HG03460 (cell line): ENCODE results near the gene OSGEPL1.
"Not testable (repeated sequence)": the region's sequence is repeated elsewhere in the genome, so short reads cannot be mapped to it uniquely, and the experiment has no call there.

Experiments used
- ATAC-seq: cut with Tn5 transposase; IDR thresholded peaks from one replicate; pipeline ENCODE4 v1.9.1; 2021; ENCODE audit not compliant: unreplicated experiment

Gene OSGEPL1, protein sequence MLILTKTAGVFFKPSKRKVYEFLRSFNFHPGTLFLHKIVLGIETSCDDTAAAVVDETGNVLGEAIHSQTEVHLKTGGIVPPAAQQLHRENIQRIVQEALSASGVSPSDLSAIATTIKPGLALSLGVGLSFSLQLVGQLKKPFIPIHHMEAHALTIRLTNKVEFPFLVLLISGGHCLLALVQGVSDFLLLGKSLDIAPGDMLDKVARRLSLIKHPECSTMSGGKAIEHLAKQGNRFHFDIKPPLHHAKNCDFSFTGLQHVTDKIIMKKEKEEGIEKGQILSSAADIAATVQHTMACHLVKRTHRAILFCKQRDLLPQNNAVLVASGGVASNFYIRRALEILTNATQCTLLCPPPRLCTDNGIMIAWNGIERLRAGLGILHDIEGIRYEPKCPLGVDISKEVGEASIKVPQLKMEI

DNA sequence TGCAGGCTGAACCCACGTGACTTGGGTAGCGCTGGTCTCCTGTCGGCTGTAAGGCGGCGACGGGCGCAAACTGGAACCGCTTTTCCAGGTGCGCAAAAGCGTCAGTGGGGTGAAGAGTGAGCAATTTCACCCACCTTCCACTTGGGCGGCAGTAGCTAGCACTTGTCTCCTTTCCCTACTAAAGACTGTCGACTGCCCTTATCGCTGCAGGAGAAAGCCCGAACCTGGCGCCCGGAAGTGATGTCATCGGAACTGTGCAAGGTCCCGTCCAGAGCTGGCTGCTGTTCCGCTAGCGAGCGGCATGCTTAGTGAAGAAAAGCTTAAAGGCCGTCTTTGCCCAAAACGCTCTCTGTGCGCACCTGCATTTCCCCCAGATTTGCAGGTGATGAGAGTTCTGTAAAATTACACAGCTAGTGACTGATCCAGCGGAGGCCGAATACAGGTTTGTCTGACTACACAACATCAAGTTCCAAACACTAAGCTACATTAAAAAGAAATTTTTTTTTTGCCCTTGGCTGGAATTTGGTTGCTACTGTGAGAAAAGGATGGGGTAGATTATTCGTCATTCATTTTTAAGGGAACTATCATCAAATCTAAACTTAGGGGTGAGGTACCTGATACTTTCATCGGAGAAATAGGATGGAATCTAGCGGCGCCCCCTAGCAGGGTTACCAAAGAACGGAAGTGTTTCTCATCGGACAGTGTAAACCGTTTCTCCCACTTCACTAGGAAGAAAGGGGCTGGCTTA, at the start of gene OSGEPL1:
Gene OSGEPL1 (minus strand): TSS at position 242 of the 748 bp plus-strand sequence. CDS start 1,152 bp downstream, outside the sequence.
- ATAC-seq = peak; percentile 96

DNA sequence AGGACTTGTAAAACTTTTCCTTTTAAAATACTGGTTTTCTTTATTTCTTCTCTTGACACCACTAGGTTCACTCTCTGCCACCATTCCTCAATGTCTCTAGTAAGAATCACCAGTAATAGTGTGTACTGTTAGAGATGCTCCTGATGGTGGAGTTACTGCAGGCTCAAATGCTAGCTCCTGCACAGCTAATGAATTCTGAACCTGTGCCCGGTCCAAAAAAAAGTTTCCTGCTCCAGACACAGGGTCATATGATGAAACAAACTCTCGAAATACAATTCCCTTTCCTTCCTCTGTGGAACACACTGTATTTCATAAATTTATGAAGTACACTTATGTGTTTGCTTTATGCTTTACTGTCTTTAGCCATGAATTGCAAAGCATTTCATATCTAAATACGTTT, 40.8 kb upstream of the OSGEPL1 start:
- ATAC-seq = no peak

DNA sequence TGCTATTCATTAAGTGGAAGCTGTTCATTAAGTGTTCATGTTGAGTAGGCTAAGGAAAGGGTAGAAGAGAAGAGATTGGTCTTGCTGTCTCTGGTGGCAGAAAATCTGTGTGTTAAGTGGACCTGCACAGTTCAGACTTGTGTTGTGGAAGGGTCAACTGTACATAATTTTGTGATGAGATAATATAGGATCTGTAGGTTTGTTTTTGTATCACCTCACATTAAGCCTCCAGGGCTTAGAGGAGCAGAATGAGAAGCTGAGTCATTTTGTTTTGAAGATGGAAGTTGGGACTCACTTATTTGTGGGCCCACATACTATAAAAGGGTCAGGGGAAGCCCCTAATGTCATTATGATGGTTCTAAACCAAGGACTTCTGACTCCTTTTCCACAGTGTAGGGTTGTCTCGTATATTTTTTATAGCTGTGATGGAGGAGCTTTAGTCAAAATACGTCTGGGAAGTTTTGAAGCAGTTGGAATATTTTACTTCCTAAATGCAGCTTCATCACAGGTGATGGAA, 39.9 kb upstream of the OSGEPL1 start:
- ATAC-seq = no peak

DNA sequence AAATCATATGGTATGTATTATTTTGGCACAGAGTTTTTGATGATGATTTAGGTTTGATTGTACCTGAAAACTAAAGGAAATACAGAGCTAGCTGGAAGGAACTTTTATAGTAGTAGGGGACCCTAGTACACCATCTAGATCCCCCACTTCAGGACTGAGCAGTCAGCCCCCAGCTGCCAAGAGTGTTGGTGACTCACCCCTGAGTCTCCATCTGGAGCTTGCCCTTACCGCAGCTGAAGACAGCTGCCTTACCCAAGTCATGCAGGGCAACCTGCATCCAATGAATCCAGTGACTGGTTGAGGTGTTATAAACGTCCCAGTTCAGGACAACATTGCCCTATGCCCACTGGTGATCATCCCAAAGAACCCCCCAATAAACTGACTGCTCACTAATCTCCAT, 36.9 kb upstream of the OSGEPL1 start:
- ATAC-seq = no peak

DNA sequence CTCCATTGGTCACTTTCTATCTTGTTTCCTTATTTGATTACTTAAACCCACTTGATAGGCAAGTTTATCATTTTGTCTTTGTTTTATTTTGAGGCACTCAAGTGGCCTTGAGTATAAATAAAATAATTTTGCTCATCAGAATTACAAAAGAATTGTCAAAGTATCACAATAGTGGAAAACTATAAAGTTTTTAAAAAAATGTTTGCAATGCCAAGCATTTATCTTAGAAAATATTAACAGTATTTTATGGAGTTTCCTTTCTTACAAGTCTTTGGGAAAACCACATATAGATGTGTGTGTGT, 36.4 kb upstream of the OSGEPL1 start:
- ATAC-seq = no peak

DNA sequence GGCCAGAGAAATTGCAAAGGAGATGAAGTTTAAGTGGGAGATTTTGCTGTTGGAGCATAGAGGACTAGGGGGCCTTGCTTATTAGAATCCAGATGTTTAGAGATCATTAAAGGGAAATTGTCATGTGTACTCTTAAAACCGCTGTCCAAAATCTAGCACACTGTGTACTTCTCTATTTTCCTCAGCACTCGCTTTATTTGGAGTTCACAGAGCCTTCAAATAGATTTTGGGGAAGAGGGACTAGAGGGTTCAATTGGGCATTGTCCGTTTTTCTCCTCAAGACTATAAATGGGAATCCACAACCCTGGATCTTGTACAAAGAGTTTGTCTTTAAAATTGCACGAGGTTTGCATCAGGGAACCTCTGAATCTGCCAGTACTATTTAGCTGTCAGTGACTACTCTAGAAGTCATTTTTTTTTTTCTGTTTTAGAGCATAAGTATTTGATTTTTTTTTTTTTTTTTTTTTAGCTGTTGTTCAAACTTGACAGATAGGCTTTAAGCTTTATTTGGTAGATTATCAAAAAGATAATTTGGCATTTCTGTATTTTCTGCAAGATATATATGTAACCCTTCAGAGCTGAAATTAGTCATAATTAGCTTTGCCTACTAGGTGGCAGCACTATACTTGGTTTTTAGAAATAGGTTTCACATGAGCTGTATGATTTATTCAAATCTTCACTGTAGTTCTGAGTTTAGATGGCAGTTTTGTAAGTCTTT, 35.9 kb upstream of the OSGEPL1 start:
- ATAC-seq = peak; percentile 76

DNA sequence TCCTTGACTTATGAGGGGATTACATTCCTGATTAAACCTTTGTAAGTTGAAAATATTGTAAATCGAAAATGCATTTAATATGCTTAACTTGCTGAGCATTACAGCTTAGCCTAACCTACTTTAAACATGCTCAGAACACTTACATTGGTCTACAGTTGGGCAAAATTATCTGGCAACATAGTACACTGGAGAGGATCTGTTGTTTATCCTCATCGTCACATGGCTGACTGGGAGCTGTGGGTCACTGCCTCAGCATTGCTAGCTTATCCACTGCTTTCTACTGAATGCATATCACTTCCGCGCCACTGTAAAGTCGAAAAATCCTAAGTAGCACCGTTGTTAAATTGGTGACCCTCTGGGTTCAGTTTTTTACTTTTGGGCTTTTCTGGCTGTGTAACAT, 35.3 kb upstream of the OSGEPL1 start:
- ATAC-seq = no peak

DNA sequence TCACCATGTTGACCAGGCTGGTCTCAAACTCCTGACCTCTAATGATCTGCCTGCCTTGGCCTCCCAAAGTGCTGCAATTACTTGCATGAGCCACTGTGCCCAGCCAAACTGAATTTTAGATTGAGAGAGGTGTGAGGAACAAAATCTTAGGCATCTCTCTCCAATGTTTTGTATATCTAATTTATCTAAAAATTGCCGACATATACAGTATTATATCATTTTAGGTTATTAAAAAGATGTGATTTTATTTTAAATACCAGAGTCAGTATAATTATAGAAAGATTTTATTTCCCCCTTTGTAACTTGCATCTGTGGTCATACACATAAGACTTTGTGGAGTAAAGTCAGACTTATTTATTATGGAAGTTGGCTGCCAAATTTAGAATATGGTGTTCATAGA, 31.7 kb upstream of the OSGEPL1 start:
- ATAC-seq = no peak

DNA sequence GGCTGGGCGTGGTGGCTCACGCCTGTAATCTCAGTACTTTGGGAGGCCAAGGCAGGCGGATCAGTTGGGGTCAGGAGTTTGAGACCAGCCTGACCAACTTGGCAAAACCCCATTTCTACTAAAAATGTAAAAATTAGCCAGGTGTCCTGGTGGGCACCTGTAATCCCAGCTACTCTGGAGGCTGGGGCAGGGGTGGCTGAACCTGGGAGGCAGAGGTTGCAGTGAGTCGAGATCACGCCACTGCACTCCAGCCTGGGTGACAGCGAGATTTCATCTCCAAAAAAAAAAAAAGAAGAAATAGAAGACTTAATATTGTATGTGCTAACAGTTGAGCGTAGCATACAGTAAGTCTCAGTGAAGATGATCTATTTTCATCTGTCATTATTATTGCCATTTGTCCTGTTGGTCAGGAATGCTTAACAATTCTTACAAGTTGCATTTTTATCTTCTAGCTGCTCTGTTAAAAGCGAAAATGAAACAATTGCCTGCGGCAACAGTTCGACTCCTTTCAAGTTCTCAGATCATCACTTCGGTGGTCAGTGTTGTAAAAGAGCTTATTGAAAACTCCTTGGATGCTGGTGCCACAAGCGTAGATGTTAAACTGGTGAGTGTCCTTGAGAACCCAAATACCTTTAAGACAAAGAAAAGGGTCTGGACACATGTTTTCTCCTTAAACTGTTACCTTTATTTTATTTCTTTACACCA, 28.9 kb upstream of the OSGEPL1 start:
- ATAC-seq = no peak

DNA sequence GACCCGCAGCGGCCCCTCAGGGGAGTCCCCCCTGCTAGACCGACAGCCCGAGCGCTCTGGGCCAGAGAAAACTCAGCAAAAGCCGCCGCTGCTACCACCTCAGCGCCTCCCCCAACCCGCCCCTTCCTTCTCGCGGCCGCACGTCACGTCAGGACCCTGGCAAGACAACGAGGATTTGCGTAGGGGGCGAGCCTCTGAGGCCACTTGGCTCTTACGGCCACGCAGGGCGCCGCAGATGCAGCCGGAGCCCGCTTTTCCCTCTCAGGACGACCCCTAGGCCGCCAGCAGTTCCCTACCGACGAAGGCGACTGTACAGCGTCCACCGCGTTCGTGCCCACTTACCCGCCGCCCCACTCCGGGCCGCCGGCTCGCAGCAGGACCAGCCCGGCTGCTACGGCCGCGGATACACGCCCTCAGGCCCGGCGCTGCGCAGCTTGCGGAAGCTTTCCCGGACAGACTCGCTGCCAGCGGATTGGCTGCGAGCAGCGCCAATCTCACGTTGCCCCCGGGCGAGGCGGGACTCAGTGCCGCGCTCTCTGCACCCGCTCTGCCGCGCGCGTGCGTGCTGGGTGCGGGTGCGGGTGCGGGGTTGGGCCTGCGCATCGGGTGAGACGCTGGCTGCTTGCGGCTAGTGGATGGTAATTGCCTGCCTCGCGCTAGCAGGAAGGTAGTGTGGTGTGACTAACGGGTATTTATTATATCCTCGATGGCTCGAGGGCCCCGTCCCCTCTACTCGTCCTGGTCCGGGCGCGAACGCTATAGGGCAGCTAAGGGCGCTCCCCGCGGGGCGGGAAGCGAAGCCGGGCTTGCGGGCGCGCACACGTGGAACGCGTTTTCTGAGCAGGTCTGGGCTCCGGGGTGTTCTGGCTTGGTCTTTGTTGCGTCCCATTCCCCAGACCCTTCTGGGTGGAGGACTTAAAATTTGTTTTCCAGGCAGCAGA, 21.6 kb upstream of the OSGEPL1 start, which contains the start of the genes ORMDL1 and PMS1:
Gene ORMDL1 (minus strand): TSS at position 413 of the 941 bp plus-strand sequence. CDS start 1,744 bp downstream, outside the sequence.
Gene PMS1 (plus strand): TSS at position 524 of the 941 bp plus-strand sequence. CDS start 7,360 bp downstream, outside the sequence.
- peak; percentile 92 for ATAC-seq

DNA sequence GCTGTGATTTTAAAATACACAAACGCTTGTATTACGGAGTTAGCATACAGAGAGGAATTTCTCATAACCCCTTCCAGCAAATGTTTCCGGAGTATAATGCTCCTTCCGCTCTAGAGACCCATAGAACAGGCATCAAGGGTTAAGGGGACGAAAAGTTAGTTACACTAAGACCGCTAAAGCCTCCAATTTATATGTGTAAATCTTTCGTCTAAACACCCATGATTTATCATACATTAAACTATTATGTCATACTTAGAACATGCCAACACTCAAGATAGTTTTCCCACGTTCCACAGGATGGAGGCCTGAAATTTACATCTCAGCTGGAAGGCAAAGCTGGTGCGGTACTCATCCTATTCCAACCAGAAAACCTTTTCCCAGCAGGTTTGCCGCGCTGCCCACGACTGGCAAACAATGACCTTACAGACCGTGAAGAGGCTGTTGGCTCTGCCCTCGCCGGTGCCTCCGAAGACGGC, 20.9 kb upstream of the OSGEPL1 start:
- ATAC-seq = peak; percentile 21

DNA sequence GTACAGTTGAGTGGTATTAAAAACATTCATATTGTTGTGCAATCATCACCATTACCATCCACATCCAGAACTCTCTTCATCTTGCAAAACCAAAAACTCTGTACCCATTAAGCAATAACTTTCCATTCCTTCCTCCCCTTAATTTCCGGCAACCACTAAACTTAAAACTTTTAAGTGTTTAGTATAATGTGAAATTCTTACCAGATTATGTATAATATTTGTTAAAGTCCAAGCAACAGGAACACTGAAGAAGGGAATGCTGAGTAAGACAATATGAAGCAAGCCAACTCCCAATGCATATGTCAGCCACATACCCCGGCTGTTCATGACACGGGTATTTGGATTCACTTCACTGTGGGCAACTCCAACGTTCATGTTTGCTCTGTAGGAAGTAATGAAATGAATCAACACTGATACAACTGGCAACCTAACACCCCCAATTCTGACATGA, 19.7 kb upstream of the OSGEPL1 start:
- no peak for ATAC-seq

DNA sequence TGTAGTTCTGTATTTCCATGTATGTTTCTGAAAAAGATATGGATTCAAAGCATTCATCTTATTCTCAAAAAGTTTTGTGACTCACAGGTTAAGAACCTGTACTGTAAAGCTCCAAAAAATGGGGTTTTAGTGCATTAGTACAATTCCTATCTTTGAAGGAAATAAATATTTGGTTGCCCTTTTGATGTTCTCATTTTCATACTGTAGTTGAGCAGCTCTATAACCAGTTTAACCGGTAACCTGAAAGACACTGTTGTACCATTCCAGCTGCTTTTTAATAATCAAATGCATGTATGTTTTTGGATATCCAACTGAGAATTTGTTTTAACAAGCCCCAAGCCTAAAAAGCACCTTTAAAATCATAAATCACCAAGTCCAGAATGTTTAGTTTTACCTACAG, 9.6 kb upstream of the OSGEPL1 start:
- ATAC-seq = no peak

DNA sequence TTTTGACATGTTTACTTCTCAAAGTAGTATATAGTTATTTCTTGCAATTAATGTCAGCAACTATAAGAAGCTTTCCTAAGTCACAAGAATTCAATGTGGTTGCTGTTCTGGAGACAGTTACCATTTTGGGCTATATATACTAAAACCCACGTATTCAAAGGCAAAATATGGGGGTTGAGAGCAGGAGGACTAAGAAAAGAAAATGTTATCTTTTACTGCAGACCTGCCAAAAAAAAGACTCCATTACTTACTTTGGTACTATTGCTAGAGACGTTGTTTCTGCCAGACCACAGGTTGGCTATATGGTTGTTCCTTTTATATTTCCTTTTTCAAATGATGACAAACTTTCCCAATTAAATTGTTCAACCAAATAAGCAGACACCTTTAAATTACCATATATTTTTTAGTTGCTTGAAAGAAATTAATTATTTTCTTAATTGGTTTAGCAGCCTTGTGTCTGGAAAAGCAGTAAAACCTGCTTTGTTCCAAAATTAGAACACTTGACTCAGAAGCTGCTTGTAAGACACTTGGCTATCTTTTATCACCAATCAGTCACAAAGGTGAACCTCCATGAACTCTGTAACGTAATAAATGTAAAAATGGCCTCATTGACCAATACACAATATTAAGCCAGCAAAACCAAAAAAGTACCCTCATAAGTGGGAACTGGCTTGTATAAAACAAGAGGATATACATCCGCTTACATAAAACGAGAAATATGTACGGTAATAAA, 8.2 kb upstream of the OSGEPL1 start:
- no peak for ATAC-seq

DNA sequence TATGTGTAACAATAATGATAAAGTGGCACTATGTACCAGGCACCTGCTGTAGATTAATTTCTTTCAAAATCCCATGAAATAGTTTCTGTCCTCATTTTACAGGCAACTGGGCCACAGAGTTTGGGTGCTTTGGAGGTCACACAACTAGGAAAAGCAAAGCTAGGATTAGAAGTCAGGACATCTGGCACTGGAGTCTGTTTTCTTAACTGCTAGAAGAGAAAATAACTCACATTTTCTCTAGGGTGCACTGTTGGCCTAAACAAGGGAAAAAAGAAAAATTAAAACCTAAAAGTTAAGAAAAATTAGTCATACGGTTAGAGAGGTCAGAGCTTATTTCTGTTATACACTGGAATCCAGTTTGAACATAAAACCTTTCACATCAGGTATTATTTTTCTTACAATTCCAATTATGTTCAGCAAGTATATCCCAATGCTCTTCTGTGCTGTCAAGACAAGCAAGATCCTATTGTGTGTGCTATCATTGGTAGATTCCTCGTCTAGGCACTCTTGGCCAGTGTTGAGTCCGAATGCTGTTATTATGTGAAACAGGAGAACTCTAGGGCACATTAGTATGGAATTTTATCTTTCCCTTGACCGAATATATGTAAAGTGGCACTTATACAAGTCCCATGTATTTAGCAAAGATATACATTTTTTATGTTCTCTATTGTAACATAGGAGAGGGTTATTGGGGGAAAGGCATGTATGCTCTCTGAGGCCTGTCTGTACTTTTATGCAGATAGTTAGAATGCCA, 1.5 kb upstream of the OSGEPL1 start:
- no peak for ATAC-seq

DNA sequence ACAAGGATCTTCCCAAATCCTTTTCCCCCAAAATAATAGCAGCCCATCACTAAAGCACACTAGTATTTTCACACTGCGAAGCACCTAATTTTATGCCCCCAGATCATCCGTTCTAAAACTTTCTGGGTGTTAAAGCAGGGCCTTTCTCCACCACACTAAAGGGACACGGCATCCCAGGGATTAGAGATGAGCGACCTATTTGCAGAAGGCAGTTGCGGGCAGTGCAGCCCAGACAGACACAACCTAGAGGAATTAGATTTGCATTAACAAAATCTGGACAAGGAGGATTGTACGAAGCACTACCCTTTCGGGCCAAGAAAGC, 402 bp downstream of the OSGEPL1 start:
- ATAC-seq = no peak

DNA sequence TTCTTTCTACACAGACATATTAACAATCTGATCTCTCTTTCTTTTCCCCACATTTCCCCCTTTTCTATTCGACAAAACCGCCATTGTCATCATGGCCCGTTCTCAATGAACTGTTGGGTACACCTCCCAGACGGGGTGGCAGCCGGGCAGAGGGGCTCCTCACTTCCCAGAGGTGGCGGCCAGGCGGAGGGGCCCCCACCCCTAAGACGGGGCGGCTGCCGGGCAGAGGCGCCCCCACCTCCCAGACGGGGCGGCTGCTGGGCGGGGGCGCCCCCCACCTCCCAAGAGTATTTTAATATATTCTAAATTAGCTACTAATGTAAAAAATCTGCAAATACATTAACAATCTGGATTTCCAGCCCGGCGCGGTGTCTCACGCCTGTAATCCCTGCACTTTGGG, 2.4 kb downstream of the OSGEPL1 start:
- not testable (repeated sequence) for ATAC-seq

DNA sequence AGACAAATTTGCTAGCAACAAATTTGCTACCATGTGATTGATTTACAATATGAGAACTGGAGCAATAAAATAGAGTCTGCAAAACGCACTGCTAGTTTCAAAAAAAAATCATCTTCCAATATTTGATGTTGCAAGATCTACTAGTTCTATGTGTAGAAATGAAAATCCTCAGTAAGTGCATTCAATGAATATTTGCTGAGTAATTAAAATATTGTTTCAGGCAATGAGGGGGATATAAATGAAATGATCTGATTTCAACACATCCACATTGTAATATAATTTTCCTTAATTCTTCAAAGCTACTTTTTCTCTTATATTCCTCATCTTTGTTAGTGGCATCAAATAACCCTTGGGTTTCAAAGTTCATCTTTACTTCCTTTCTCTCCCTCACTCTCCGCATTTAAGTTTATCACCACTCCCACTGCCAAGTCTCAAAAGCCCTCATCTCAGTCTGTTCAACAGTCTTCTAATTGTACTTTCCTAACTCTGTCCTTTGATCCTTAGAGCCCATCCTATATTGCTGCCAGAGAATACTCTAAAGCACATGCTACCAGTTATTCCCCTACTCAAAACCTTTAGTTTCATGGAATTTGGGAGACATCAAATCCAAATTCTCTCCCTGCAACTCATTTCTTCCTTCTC, 6.2 kb downstream of the OSGEPL1 start:
- ATAC-seq = no peak
